GM21381 (cell line): ENCODE results near the gene PLEKHA7.

Experiments
- ATAC-seq: cut with Tn5 transposase; IDR thresholded peaks from one replicate; pipeline ENCODE4 v1.9.1; 2021; ENCODE audit warnings: mild to moderate bottlenecking, moderate library complexity; ENCODE audit not compliant: unreplicated experiment

Gene PLEKHA7

GRCh38 chr11:16815047-16815767 lies 199.0 kb downstream of the PLEKHA7 start:
- no peak for ATAC-seq

GRCh38 chr11:16814410-16815046 lies 199.7 kb downstream of the PLEKHA7 start:
- no peak for ATAC-seq

GRCh38 chr11:16813126-16813525 lies 201.1 kb downstream of the PLEKHA7 start:
- no peak for ATAC-seq

GRCh38 chr11:16812274-16812673 lies 201.9 kb downstream of the PLEKHA7 start:
- no peak for ATAC-seq

- ATAC-seq, result no peak
These were observed 202.8 kb downstream of the PLEKHA7 start for GRCh38 chr11:16811136-16812020.

- no peak for ATAC-seq
These were observed 204.1 kb downstream of the PLEKHA7 start for GRCh38 chr11:16809886-16810668.

DNA sequence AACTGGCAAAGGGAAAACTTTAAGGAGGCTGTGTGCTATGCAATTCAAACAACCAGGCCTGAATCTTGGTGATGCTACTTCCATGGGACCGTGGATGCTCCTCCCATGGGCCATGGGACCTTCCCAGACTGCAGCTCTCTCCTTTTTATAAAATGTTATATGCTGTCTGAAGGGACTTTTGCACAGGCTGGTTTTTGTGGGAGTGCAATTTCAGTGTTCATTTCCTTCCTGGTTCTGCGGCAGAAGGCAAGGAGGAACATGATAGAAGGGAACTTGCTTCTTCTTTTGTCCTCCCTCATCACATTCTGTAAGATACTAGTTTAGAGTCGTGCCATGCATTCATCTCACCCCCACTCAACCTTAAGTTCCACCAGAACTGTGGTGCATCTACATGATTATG lies 206.9 kb downstream of the PLEKHA7 start:
- ATAC-seq, result no peak

- ATAC-seq, result no peak
These were observed 207.4 kb downstream of the PLEKHA7 start for GRCh38 chr11:16806791-16807190.

GRCh38 chr11:16805938-16806337 lies 208.3 kb downstream of the PLEKHA7 start:
- ATAC-seq, result no peak

GRCh38 chr11:16804104-16804947 lies 209.9 kb downstream of the PLEKHA7 start:
- ATAC-seq, result no peak

- ATAC-seq, result no peak
These were observed 212.8 kb downstream of the PLEKHA7 start for GRCh38 chr11:16801288-16801980.

DNA sequence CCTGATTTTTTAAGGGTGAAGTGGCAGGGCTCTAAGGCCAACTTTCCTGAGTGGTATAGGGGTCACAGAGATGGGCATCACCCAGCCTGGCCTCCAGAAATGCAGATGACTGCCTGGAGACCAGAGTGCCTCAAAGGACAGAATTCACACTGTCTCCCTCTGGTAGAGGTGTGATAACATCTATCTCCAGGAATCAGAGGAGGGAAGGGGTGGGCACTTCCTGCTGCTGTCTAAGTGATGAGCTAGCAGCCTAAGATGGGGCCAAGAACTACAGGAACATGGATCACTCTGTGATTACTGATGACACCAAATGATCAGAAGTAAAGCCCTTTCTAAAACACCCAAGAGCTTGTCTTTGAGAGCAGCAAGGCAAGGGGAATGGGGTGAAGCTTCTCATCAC lies 213.8 kb downstream of the PLEKHA7 start:
- no peak for ATAC-seq

DNA sequence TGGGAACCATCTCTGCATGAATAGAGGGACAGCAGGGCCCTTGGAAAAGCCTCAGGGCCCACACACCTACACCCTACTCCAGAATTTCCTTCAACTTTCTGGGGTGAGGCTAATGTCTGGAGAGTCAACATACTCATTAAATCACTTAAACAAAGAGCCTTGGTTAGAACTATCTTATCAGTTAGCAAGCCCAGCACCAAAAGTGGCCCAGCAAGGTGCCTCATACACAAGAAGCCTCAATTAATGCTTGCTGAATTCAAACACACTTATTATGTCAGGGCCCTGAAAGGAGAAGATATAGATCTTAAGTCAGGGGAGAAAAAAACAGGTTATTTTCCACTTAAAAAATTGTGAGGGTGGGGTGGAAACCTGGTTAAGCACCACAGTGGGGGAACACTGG lies 214.3 kb downstream of the PLEKHA7 start:
- no peak for ATAC-seq

GRCh38 chr11:16799221-16799620 lies 215.0 kb downstream of the PLEKHA7 start:
- ATAC-seq, result no peak

DNA sequence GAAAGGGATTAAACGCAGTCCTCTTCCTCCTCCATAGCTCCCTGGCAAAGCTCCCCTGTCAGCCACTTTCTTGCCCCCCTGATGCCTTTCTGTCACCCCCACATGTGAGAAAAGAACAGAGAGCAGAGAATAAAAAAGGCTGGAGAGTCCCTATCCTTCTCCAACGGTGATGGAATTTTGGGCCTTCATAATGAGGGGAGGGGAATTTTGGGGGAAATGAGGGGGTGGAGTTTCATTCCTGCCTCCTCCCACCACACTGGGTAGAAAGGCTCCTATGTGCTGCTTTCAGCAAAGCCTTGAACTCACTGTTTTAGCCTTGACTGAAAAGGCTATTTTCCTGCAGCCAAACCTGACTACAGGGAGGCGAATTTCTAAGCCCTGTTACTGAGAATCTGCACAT lies 216.4 kb downstream of the PLEKHA7 start:
- no peak for ATAC-seq

- no peak for ATAC-seq
These were observed 217.9 kb downstream of the PLEKHA7 start for GRCh38 chr11:16796311-16796710.

DNA sequence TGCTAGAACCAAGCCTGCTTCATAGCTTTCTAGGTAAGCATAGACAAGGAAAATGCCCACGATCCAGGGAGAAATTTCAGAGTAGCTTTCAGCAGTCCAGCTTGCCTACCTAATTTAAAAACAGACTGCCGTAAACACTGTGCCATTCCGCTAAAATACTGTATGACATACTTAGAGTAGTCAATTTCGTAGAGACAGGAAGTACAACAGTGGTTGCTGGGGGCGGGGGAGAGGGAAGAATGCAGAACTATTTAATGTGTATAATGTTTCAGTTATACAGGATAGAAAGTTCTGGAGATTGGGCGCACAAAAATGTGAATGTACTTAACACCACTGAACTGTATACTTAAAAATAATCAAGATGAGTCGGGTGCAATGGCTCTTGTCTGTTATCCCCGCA lies 219.1 kb downstream of the PLEKHA7 start:
- no peak for ATAC-seq

GRCh38 chr11:16794047-16794818 lies 220.0 kb downstream of the PLEKHA7 start:
- ATAC-seq, result no peak

DNA sequence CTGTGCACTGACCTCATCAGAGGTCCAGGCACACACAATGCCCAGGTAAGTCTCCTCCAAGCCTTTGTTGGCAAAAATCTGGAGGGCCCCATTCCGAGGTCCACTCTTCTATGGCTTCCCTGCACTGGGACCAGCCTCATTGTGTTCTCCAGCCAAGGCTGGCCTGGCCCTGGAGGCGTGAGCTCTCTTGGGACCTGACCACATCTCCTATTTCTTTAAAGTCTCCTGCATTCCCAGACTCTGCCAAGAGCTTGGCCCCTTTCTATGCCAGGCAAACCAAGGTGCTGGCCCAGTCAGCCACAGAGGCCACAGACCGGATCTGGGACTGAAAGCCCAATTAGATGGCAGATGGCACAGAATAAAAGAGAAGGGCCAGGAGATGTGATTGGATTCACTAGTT lies 220.7 kb downstream of the PLEKHA7 start:
- ATAC-seq, result no peak
